IPS DF 4.7 (cell line): ENCODE data around the gene ARL6IP5.

Source experiments
- DNase-seq: peaks from one replicate; pipeline ENCODE4 v3.0.0-alpha.2; 2013; ENCODE audit warnings: low spot score; ENCODE audit errors: extremely low read depth

ARL6IP5 gene

GRCh38 chr3:69116162-69116561, 31.4 kb downstream of the ARL6IP5 start:
- DNase-seq: no peak

GRCh38 chr3:69116897-69117296, 32.2 kb downstream of the ARL6IP5 start:
- no peak for DNase-seq

- no peak for DNase-seq
Observed at GRCh38 chr3:69118555-69118954, 33.8 kb downstream of the ARL6IP5 start.

- no peak for DNase-seq
Observed at GRCh38 chr3:69119138-69119537, 34.4 kb downstream of the ARL6IP5 start.

GRCh38 chr3:69119681-69120080, 34.9 kb downstream of the ARL6IP5 start:
- no peak for DNase-seq

GRCh38 chr3:69120879-69121464, 36.2 kb downstream of the ARL6IP5 start:
- peak; percentile 64 for DNase-seq

GRCh38 chr3:69121513-69121912, 36.8 kb downstream of the ARL6IP5 start:
- no peak for DNase-seq

- no peak for DNase-seq
Observed at GRCh38 chr3:69121950-69122349, 37.2 kb downstream of the ARL6IP5 start.

GRCh38 chr3:69122403-69122802, 37.7 kb downstream of the ARL6IP5 start, which contains the start of gene LMOD3:
Gene LMOD3, minus strand, starts transcription at chr3:69122595. Its CDS starts 209 bp downstream, at chr3:69122386.
- no peak for DNase-seq

- DNase-seq: no peak
Observed at GRCh38 chr3:69126216-69126615, 41.5 kb downstream of the ARL6IP5 start.

- no peak for DNase-seq
Observed at GRCh38 chr3:69126999-69127398, 42.3 kb downstream of the ARL6IP5 start.

GRCh38 chr3:69128509-69128908, 43.8 kb downstream of the ARL6IP5 start:
- no peak for DNase-seq

- DNase-seq: no peak
Observed at GRCh38 chr3:69129531-69129930, 44.8 kb downstream of the ARL6IP5 start.

- no peak for DNase-seq
Observed at GRCh38 chr3:69130689-69131088, 46.0 kb downstream of the ARL6IP5 start.

GRCh38 chr3:69137005-69137404, 52.3 kb downstream of the ARL6IP5 start:
- DNase-seq: no peak

GRCh38 chr3:69137412-69137811, 52.7 kb downstream of the ARL6IP5 start:
- no peak for DNase-seq

GRCh38 chr3:69141313-69141712, 56.6 kb downstream of the ARL6IP5 start:
- no peak for DNase-seq

GRCh38 chr3:69142090-69142489, 57.4 kb downstream of the ARL6IP5 start:
- no peak for DNase-seq

- DNase-seq: no peak
Observed at GRCh38 chr3:69142797-69143454, 58.2 kb downstream of the ARL6IP5 start.

- DNase-seq: no peak
Observed at GRCh38 chr3:69143612-69144011, 58.9 kb downstream of the ARL6IP5 start.

GRCh38 chr3:69144631-69145245, 60.0 kb downstream of the ARL6IP5 start:
- DNase-seq: no peak

- no peak for DNase-seq
Observed at GRCh38 chr3:69145688-69146087, 61.0 kb downstream of the ARL6IP5 start.

- DNase-seq: no peak
Observed at GRCh38 chr3:69149586-69149985, 64.8 kb downstream of the ARL6IP5 start.
